ENCODE results near the gene NDUFAF8. TPM values are rescaled to one million over a fixed set of nuclear protein-coding genes. Genes with fewer than 3 reads are reported as not detected.

NDUFAF8 gene
- total RNA-seq, 1 experiment from 2014 or later = 102 TPM

GRCh38 chr17:81245024-81245664, 6.0 kb downstream of the NDUFAF8 start:
- H3K4me1 ChIP-seq (ENCODE audit: control insufficient read depth in 1 of 2, insufficient read depth in 2 of 2, low read length in 2 of 2) = peaks cover 7 to 19% of the 10 kb centered on the region in 2 experiments; a peak in 3 of 4 replicates
- peaks cover 0 to 8% of the 10 kb centered on the region in 2 experiments; a peak in 1 of 4 replicates for H3K9me3 ChIP-seq (ENCODE audit: control insufficient read depth in 1 of 2, insufficient read depth in 1 of 2, low read depth in 1 of 2, low read length in 2 of 2)
- H3K27ac ChIP-seq (ENCODE audit: low read depth, low read length) = no peak overlapping the region; the same call in 1 of the 2 replicates
- TSS peak; percentile 26 for BruUV-seq (replicated peaks)
- POLR2A ChIA-PET = no interaction called here
- DNase-seq (ENCODE audit: low read depth, low spot score) = no peak
- no peak; the same call in 1 of the 2 replicates for ATAC-seq
- H3K79me2 ChIP-seq (ENCODE audit: insufficient read depth, low read length) = peaks cover 24% of the 10 kb centered on the region
- H3K36me3 ChIP-seq (ENCODE audit: control insufficient read depth in 1 of 2, insufficient read depth in 2 of 2, low read length in 2 of 2) = peaks cover 2 to 18% of the 10 kb centered on the region in 2 experiments; a peak in 2 of 4 replicates
- H2AFZ ChIP-seq (ENCODE audit: low read depth, low read length, poor library complexity, severe bottlenecking) = no peak overlapping the region
- H3K4me3 ChIP-seq (replicated peaks in 1 of 2; ENCODE audit: low read depth in 1 of 2, low read length in 2 of 2) = no peak overlapping the region
- no peak for TF ChIP-seq JUND (IDR thresholded peaks at IDR 0.05)
- TF ChIP-seq ELF1 (IDR thresholded peaks at IDR 0.05; ENCODE audit: borderline replicate concordance, low read depth) = no peak
- TF ChIP-seq POLR2AphosphoS5 (IDR thresholded peaks at IDR 0.05; ENCODE audit: low read depth, low read length) = no peak; the same call in 1 of the 2 replicates
- TF ChIP-seq SRF (IDR thresholded peaks at IDR 0.05; ENCODE audit: low read depth) = no peak
- TF ChIP-seq FOSL1 (IDR thresholded peaks at IDR 0.05; ENCODE audit: low read depth) = no peak
- no peak for TF ChIP-seq CBX3 (IDR thresholded peaks at IDR 0.05; ENCODE audit: low read depth)
- TF ChIP-seq RAD21 (IDR thresholded peaks at IDR 0.05; ENCODE audit: low read depth) = no peak
- no peak for TF ChIP-seq EGR1 (IDR thresholded peaks at IDR 0.05; ENCODE audit: low read depth)
- no peak for TF ChIP-seq TCF7L2 (IDR thresholded peaks at IDR 0.05; ENCODE audit: borderline replicate concordance, extremely low read depth, insufficient read depth, insufficient read length)
- no peak for TF ChIP-seq REST (IDR thresholded peaks at IDR 0.05; ENCODE audit: low read depth)
- TF ChIP-seq MAX (IDR thresholded peaks at IDR 0.05) = no peak
- TF ChIP-seq YY1 (IDR thresholded peaks at IDR 0.05; ENCODE audit: extremely low read depth, insufficient replicate concordance, low read depth, low read length) = no peak
- TF ChIP-seq POLR2A (IDR thresholded peaks at IDR 0.05; ENCODE audit: borderline replicate concordance, extremely low read depth, insufficient read depth, insufficient read length) = no peak
- TF ChIP-seq SP1 (IDR thresholded peaks at IDR 0.05; ENCODE audit: low read depth) = no peak
- intact Hi-C loops (cut with micrococcal nuclease) = no loop called here
- RAD21 ChIA-PET (ENCODE audit: low non-redundant PET in 1 of 2, low total read pairs in 2 of 2, uncharacterized antibody in 2 of 2, unreplicated experiment in 2 of 2) = no interaction called here
- no peak overlapping the region for H3K9ac ChIP-seq (ENCODE audit: low read length)
- H3K27me3 ChIP-seq (ENCODE audit: insufficient read depth, low read length) = no peaks in the 10 kb centered on the region
- no peaks in the 10 kb centered on the region for H4K20me1 ChIP-seq (ENCODE audit: insufficient read depth)
- H3K9me2 ChIP-seq (ENCODE audit: insufficient read depth) = no peaks in the 10 kb centered on the region
- H3K4me2 ChIP-seq (ENCODE audit: low read length) = no peak overlapping the region
- CTCF ChIA-PET = no interaction called here

All from HCT116 (cell line).